A549 (cell line): ENCODE data around the gene FGF2. TPM values are rescaled to one million over a fixed set of nuclear protein-coding genes. Genes with fewer than 3 reads are reported as not detected.

Experiments
- ATAC-seq, 2 experiments: fragments of 200-7000 bp in 1 of 2; fragments of >200 bp in 1 of 2; cut with Nextera tagmentation in 1 of 2; cut with Tn5 transposase in 1 of 2; 3 replicates each; pipeline versions ENCODE4 v1.8.0 to v1.9.1; 2018 to 2020; ENCODE audit warnings: mild to moderate bottlenecking in 1 of 2, moderate library complexity in 1 of 2
- CTCF ChIA-PET: fragments of 300-600 bp; sonication (Branson Sonifier 250); formaldehyde crosslinking; extraction: SDS; loops from one replicate; lab custom pipeline; 2021; ENCODE audit warnings: antibody characterized with exemption, inconsistent platforms; lab: Yijun Ruan, JAX
- POLR2A ChIA-PET: fragments of 350-600 bp; formaldehyde crosslinking; extraction: SDS; loops from one replicate; lab custom pipeline; 2021; ENCODE audit warnings: antibody characterized with exemption, inconsistent platforms; lab: Yijun Ruan, JAX
- DNase-seq, 2 experiments: peaks; one replicate each; pipeline versions ENCODE4 v3.0.0 to v3.0.0-alpha.2; 2011 to 2016; ENCODE audit warnings: low read depth in 1 of 2, low spot score in 1 of 2
- FAIRE-seq: peaks from 2 replicates; lab custom pipeline; 2011; peaks lifted over from hg19 to GRCh38; lab: Jason Lieb, UNC
- H3K27ac ChIP-seq, 2 experiments: fragments of >200 bp; sonication (Bioruptor Twin); formaldehyde crosslinking; 3 replicates each; pipeline ENCODE4 v1.5.1; 2016 to 2017
- H3K4me1 ChIP-seq: fragments of >200 bp; sonication (Bioruptor Twin); formaldehyde crosslinking; 3 replicates; pipeline ENCODE4 v1.6.1; 2016
- H3K4me2 ChIP-seq: fragments of >200 bp; sonication (Bioruptor Twin); formaldehyde crosslinking; 3 replicates; pipeline ENCODE4 v1.6.1; 2016
- H3K4me3 ChIP-seq: fragments of >200 bp; sonication (Bioruptor Twin); formaldehyde crosslinking; 3 replicates; pipeline ENCODE4 v1.5.1; 2016
- H3K9me3 ChIP-seq: fragments of >200 bp; sonication (Bioruptor Twin); formaldehyde crosslinking; 3 replicates; pipeline ENCODE4 v1.6.1; 2016
- CBX2 ChIP-seq: fragments of 200-600 bp; sonication (generic); IDR thresholded peaks from 2 replicates; pipeline ENCODE4 v1.6.1; 2016; ENCODE audit warnings: low read depth, mild to moderate bottlenecking, borderline replicate concordance
- EHF ChIP-seq: fragments of 250-450 bp; sonication (Bioruptor Pico); IDR thresholded peaks from 2 replicates; pipeline ENCODE4 v1.5.0; 2020; ENCODE audit warnings: mild to moderate bottlenecking
- FOXS1 ChIP-seq: fragments of 250-450 bp; sonication (Bioruptor Pico); IDR thresholded peaks from 2 replicates; pipeline ENCODE4 v1.5.0; 2020; ENCODE audit warnings: mild to moderate bottlenecking, moderate library complexity
- HDAC2 ChIP-seq: fragments of 200-600 bp; sonication (generic); IDR thresholded peaks from 2 replicates; pipeline ENCODE4 v1.6.1; 2016
- JUNB ChIP-seq: fragments of >200 bp; sonication (Bioruptor Twin); formaldehyde crosslinking; IDR thresholded peaks from 2 replicates; pipeline ENCODE4 v1.6.1; 2016
- KDM1A ChIP-seq: fragments of 200-600 bp; sonication (generic); IDR thresholded peaks from 2 replicates; pipeline ENCODE4 v1.6.1; 2016; ENCODE audit warnings: low read depth, mild to moderate bottlenecking
- KDM5A ChIP-seq: fragments of 200-600 bp; sonication (generic); IDR thresholded peaks from 2 replicates; pipeline ENCODE4 v1.6.1; 2016; ENCODE audit warnings: antibody characterized with exemption, mild to moderate bottlenecking
- PHF8 ChIP-seq: fragments of 200-600 bp; sonication (generic); IDR thresholded peaks from 2 replicates; pipeline ENCODE4 v1.6.1; 2016; ENCODE audit warnings: low read depth, mild to moderate bottlenecking, antibody characterized with exemption, moderate library complexity, borderline replicate concordance
- RAD21 ChIP-seq, 2 experiments: fragments of >200 bp in 1 of 2; sonication (Bioruptor Twin) in 1 of 2; formaldehyde crosslinking in 1 of 2; IDR thresholded peaks in 1 of 2; conservative IDR thresholded peaks in 1 of 2; 2 replicates in 1 of 2; 3 replicates in 1 of 2; pipeline ENCODE4 v1.6.1; 2012 to 2018; ENCODE audit warnings: inconsistent platforms in 1 of 2
- RNF2 ChIP-seq: fragments of 200-600 bp; sonication (generic); IDR thresholded peaks from 2 replicates; pipeline ENCODE4 v1.6.1; 2016; ENCODE audit warnings: low read depth, mild to moderate bottlenecking, antibody characterized with exemption, moderate library complexity, borderline replicate concordance
- ZNF302 ChIP-seq: fragments of 250-450 bp; sonication (Bioruptor Pico); IDR thresholded peaks from 2 replicates; pipeline ENCODE4 v1.9.0; 2021; ENCODE audit warnings: inconsistent platforms, mild to moderate bottlenecking, moderate library complexity
- ZSCAN20 ChIP-seq: fragments of 250-450 bp; sonication (Bioruptor Pico); IDR thresholded peaks from 2 replicates; pipeline ENCODE4 v1.8.0; 2022; ENCODE audit warnings: mild to moderate bottlenecking, moderate library complexity
- WGBS: methylation state at CpG from one replicate; pipeline ENCODE4 v1.1.6; 2017; ENCODE audit errors: missing lambda C conversion rate; 5-methylcytosine and 5-hydroxymethylcytosine counted together
- polyA plus RNA-seq, 4 experiments: library from polyadenylated mRNA; depleted of rRNA in 3 of 4; stranded (reverse); fragments of >200 nt; fragmentation: RNase III in 1 of 4; extraction: RNeasy Plus Mini Kit Qiagen cat#74134 plus additional on column Dnase treatment in 1 of 4; gene quantifications; 2 replicates in 3 of 4; 3 replicates in 1 of 4; pipeline ENCODE4 v1.2.3, GENCODE V29; 2011 to 2017
- TF ChIP-seq, protein P1 (sequence below): fragments of 150-350 bp; IDR thresholded peaks from 2 replicates; pipeline ENCODE4 v1.6.1; 2014; ENCODE audit warnings: low read depth, mild to moderate bottlenecking, low read length
- TF ChIP-seq, protein P2 (sequence below): fragments of >200 bp; sonication (Bioruptor Twin); formaldehyde crosslinking; IDR thresholded peaks from 2 replicates; pipeline ENCODE4 v1.6.1; 2016
- TF ChIP-seq, protein P3 (sequence below): fragments of 200-600 bp; sonication (generic); IDR thresholded peaks from 2 replicates; pipeline ENCODE4 v1.6.1; 2016; ENCODE audit warnings: antibody characterized with exemption, mild to moderate bottlenecking, moderate library complexity

Gene FGF2
- polyA plus RNA-seq, 2 of the 4 experiments (the other 2 are of a cell fraction): 35.1 to 45.2 TPM

DNA sequence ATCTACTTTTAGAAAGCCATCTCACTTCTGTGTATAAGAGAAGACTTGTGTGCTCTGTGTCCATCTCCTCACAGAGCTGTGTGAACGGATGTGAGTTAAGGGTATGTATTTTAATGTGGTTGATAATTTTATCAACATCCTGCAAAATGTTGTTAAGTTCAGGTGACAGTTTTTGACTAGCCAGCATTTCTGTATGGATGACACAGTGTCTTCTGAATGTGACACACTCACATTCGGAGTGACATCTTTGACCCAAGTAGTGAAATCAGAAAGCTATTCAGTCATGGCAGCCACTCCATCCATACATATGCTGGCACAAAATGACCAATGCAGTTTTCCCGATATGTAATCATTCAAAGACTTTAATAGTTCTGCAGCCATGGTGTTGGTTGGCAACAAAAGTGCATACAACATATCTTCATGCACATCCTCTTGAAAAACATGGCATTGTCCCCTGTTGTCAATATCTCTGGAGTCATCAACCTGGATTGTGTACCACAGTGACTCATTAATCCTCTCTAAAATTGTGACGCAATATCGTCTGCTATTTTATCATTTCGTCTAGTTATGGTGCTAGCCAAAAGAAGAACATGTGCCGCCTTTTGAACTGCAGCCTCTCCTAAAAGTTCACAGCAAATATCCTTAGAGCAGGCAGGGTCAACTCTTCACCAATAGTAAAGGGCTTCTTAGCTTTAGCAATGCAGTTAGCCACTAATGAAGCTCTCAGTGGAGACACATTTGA is 6.8 kb upstream of the FGF2 start (continued):
- no peak for TF ChIP-seq HDAC2
- TF ChIP-seq RAD21 (conservative IDR thresholded peaks at IDR 0.05 in 1 of 2, IDR thresholded peaks at IDR 0.05 in 1 of 2): no peak
- no peak for TF ChIP-seq CBX2
- TF ChIP-seq, protein P1, sequence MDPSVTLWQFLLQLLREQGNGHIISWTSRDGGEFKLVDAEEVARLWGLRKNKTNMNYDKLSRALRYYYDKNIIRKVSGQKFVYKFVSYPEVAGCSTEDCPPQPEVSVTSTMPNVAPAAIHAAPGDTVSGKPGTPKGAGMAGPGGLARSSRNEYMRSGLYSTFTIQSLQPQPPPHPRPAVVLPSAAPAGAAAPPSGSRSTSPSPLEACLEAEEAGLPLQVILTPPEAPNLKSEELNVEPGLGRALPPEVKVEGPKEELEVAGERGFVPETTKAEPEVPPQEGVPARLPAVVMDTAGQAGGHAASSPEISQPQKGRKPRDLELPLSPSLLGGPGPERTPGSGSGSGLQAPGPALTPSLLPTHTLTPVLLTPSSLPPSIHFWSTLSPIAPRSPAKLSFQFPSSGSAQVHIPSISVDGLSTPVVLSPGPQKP: no peak

DNA sequence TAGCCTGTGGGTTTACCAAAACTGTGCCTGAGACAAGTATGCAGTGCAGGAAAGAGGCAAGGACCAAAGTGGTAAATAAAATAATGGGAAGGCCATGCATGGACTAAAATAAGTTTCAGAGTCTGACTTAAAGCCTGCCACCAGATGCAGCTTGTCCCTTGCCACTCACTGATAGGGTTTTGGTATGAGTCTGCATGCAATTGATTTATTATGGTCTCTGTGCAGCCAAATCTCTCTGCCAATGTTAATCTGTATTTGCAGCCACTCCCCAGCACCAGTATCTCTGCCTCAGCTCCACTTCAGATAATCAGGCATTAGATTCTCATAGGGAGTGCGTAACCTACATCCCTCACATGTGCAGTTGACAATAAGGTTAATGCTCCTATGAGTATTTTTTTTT is 5.5 kb upstream of the FGF2 start:
- POLR2A ChIA-PET: no interaction called here
- Histone ChIP-seq H3K4me1 (peaks cover 33% of the 10 kb centered on the region), H3K9me3 (no peaks in the 10 kb centered on the region), H3K4me3 (no peak overlapping the region), H3K4me2 (no peak overlapping the region), H3K27ac (peak overlapping the region; percentile 75 to 82)
- DNase-seq: no peak
- 94% methylated on average over 1 of the region's 1 CpG for WGBS
- CTCF ChIA-PET: no interaction called here
- ATAC-seq: no peak
- TF ChIP-seq FOXS1 (CRISPR knock-in tag): no peak
- TF ChIP-seq, protein P2, sequence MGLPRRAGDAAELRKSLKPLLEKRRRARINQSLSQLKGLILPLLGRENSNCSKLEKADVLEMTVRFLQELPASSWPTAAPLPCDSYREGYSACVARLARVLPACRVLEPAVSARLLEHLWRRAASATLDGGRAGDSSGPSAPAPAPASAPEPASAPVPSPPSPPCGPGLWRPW: no peak
- TF ChIP-seq KDM1A: no peak
- TF ChIP-seq PHF8: no peak
- TF ChIP-seq HDAC2: no peak
- no peak for TF ChIP-seq ZNF302
- no peak for TF ChIP-seq KDM5A
- no peak for TF ChIP-seq EHF (CRISPR knock-in tag)
- no peak for FAIRE-seq

DNA sequence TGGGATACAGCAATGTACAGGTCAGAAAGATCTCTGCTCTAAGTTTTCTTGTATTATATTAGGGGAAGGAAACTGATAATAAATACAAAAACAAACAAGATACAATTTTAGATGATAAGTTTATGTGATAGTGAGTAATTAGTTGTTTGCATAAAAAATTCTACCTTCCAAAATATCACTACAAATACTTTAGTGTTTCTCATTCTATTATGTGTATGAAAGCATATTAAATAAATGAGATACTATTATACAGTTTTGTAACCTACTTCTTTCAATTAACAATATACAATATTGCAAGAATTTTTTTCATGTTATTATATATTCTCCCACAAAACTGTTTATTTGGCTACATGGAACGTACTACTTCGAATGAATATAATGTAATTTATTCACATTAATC is 4.2 kb upstream of the FGF2 start:
- TF ChIP-seq FOXS1 (CRISPR knock-in tag) (no peak), RNF2 (no peak), ZSCAN20 (CRISPR knock-in tag) (no peak), HDAC2 (no peak), JUNB (no peak)
- TF ChIP-seq, protein P3, sequence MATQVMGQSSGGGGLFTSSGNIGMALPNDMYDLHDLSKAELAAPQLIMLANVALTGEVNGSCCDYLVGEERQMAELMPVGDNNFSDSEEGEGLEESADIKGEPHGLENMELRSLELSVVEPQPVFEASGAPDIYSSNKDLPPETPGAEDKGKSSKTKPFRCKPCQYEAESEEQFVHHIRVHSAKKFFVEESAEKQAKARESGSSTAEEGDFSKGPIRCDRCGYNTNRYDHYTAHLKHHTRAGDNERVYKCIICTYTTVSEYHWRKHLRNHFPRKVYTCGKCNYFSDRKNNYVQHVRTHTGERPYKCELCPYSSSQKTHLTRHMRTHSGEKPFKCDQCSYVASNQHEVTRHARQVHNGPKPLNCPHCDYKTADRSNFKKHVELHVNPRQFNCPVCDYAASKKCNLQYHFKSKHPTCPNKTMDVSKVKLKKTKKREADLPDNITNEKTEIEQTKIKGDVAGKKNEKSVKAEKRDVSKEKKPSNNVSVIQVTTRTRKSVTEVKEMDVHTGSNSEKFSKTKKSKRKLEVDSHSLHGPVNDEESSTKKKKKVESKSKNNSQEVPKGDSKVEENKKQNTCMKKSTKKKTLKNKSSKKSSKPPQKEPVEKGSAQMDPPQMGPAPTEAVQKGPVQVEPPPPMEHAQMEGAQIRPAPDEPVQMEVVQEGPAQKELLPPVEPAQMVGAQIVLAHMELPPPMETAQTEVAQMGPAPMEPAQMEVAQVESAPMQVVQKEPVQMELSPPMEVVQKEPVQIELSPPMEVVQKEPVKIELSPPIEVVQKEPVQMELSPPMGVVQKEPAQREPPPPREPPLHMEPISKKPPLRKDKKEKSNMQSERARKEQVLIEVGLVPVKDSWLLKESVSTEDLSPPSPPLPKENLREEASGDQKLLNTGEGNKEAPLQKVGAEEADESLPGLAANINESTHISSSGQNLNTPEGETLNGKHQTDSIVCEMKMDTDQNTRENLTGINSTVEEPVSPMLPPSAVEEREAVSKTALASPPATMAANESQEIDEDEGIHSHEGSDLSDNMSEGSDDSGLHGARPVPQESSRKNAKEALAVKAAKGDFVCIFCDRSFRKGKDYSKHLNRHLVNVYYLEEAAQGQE: no peak
- TF ChIP-seq, protein P1: no peak
- ChIA-PET POLR2A (no interaction called here), CTCF (no interaction called here)
- ATAC-seq (no peak), DNase-seq (no peak), FAIRE-seq (no peak)
- peaks cover 29% of the 10 kb centered on the region for H3K4me1 ChIP-seq
- H3K4me3 ChIP-seq: no peak overlapping the region
- 92% methylated on average over 2 of the region's 2 CpGs for WGBS
- H3K9me3 ChIP-seq: no peaks in the 10 kb centered on the region
- H3K4me2 ChIP-seq: no peak overlapping the region
- no peak overlapping the region for H3K27ac ChIP-seq
